ENCODE results near the gene ZFP36L2. TPM values are rescaled to one million over a fixed set of nuclear protein-coding genes. Genes with fewer than 3 reads are reported as not detected.

Gene ZFP36L2
- polyA plus RNA-seq, 1 donor = 67.9 TPM

- no peak for DNase-seq
These were observed 42.0 kb downstream of the ZFP36L2 start for GRCh38 chr2:43184339-43184895.

GRCh38 chr2:43183743-43184142 is 42.7 kb downstream of the ZFP36L2 start:
- DNase-seq = no peak

- no peak for DNase-seq
These were observed 45.5 kb downstream of the ZFP36L2 start for GRCh38 chr2:43180897-43181296.

- DNase-seq = no peak
These were observed 46.5 kb downstream of the ZFP36L2 start for GRCh38 chr2:43179942-43180341.

GRCh38 chr2:43178602-43179542 is 47.5 kb downstream of the ZFP36L2 start:
- DNase-seq = peak; percentile 71

GRCh38 chr2:43178055-43178598 is 48.3 kb downstream of the ZFP36L2 start:
- DNase-seq = no peak

GRCh38 chr2:43176449-43176848 is 50.0 kb downstream of the ZFP36L2 start:
- no peak for DNase-seq

- no peak for DNase-seq
These were observed 50.5 kb downstream of the ZFP36L2 start for GRCh38 chr2:43175876-43176275.

GRCh38 chr2:43175020-43175441 is 51.4 kb downstream of the ZFP36L2 start:
- DNase-seq = no peak

GRCh38 chr2:43174368-43174916 is 52.0 kb downstream of the ZFP36L2 start:
- DNase-seq = no peak
